Esophagus muscularis mucosa (tissue), 3 donors: ENCODE measurements around the gene PLAAT4.
"Not testable (repeated sequence)": the region's sequence is repeated elsewhere in the genome, so short reads cannot be mapped to it uniquely, and the experiment has no call there.

ENCODE experiments used
- CTCF ChIP-seq, 3 experiments: fragments of 200-600 bp in 2 of 3; fragments of 450-650 bp in 1 of 3; sonication (generic) in 2 of 3; IDR thresholded peaks; one replicate each; pipeline ENCODE4 v1.5.1; 2017 to 2019; ENCODE audit warnings: antibody characterized with exemption in 3 of 3, mild to moderate bottlenecking in 2 of 3, moderate library complexity in 1 of 3
- POLR2A ChIP-seq: fragments of 450-650 bp; IDR thresholded peaks from one replicate; pipeline ENCODE4 v1.6.1; 2017; ENCODE audit warnings: antibody characterized with exemption, moderate library complexity, mild to moderate bottlenecking, low read depth
- POLR2AphosphoS5 ChIP-seq, 2 donors: sonication (generic); formaldehyde crosslinking; IDR thresholded peaks; one replicate each; pipeline ENCODE4 v1.6.1; 2017; ENCODE audit warnings: antibody characterized with exemption in 2 of 2

GRCh38 chr11:63542506-63542905, 5.9 kb downstream of the PLAAT4 start:
- TF ChIP-seq POLR2A; POLR2AphosphoS5 (IDR thresholded peaks at IDR 0.05); CTCF (IDR thresholded peaks at IDR 0.05): not testable (repeated sequence)
